Right atrium auricular region (tissue), 2 donors: ENCODE measurements around the gene ITGB5. TPM values are rescaled to one million over a fixed set of nuclear protein-coding genes. Genes with fewer than 3 reads are reported as not detected.
"Not testable (repeated sequence)": the region's sequence is repeated elsewhere in the genome, so short reads cannot be mapped to it uniquely, and the experiment has no call there.

ENCODE experiments used
- DNase-seq: peaks from one replicate; pipeline ENCODE4 v3.0.0-alpha.2; 2019; ENCODE audit warnings: low spot score
- H3K27ac ChIP-seq, 2 donors: fragments of 200-600 bp; sonication (generic); 1 replicate in 1 of 2; 2 replicates in 1 of 2; pipeline ENCODE4 v1.5.1; 2016 to 2019
- H3K27me3 ChIP-seq, 2 donors: fragments of 200-600 bp; sonication (generic); one replicate each; pipeline versions ENCODE4 v1.5.1 to v1.6.0; 2017 to 2019
- H3K36me3 ChIP-seq: fragments of 200-600 bp; sonication (generic); one replicate; pipeline ENCODE4 v1.5.1; 2016
- H3K4me1 ChIP-seq, 2 donors: fragments of 200-600 bp; sonication (generic); one replicate each; pipeline versions ENCODE4 v1.5.1 to v1.6.0; 2017 to 2019
- H3K4me3 ChIP-seq, 2 donors: fragments of 200-600 bp; sonication (generic); 1 replicate in 1 of 2; 2 replicates in 1 of 2; pipeline ENCODE4 v1.5.1; 2017 to 2019; ENCODE audit warnings: mild to moderate bottlenecking in 1 of 2, moderate library complexity in 1 of 2
- H3K9me3 ChIP-seq, 2 donors: fragments of 200-600 bp; sonication (generic); one replicate each; pipeline ENCODE4 v1.5.1; 2019
- CTCF ChIP-seq, 2 donors: fragments of 200-600 bp; sonication (generic); IDR thresholded peaks; one replicate each; pipeline ENCODE4 v1.5.1; 2019; ENCODE audit warnings: antibody characterized with exemption in 2 of 2
- total RNA-seq, 2 donors: library from RNA; depleted of rRNA; stranded (reverse); fragments of >200 nt; gene quantifications; one replicate each; pipeline ENCODE4 v1.1.0, GENCODE V29; 2016

Gene ITGB5
- total RNA-seq, 2 donors from 2014 or later, result 84.0 to 182 TPM

DNA sequence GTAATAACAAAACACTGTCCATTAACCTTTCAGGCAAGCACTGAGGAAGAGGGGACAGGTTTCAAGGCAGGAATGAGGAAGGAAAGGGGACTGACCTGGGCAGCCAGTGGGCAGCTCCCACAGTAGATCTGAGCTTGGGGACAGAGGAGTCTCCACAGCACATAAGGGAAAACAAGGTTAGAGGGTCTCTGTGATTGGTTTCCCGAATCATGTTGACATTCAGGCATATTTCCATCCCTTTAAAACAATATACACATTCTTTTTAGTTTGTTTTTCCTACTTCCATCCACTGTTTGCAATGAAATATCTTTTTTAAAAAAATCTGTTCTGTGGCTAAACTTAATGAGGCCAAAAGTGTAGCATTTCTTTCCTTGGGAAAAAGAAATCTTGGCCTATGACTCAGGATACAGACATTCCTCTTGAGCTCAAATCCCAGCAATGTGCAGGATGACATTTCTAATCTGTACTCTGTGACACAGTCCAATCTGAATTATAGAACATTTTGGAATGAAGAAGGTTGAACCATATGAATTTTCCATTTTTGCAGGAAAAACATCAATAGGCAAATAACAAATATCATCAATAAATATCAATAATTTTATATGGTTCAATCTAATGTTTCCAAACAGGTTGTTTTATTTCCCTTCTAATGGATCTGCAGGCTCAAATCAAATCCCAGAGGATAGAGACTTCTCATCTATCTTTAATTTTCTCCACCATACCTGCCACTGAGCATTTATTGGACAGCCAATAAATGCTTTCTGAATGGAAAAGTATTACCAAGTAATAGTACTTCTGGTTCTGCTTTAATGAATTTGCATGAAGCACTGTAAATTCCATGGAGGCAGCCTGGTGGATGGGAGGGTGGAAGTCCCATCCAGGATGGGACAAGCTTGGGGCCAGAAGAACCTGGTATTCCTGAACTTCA is 54.1 kb downstream of the ITGB5 start:
- no peak overlapping the region for H3K4me3 ChIP-seq
- no peaks in the 10 kb centered on the region for H3K27me3 ChIP-seq
- H3K36me3 ChIP-seq, result no peaks in the 10 kb centered on the region
- no peak for DNase-seq
- H3K27ac ChIP-seq, result peak overlapping the region; percentile 79 to 83
- no peak for TF ChIP-seq CTCF (IDR thresholded peaks at IDR 0.05)
- H3K9me3 ChIP-seq, result no peaks in the 10 kb centered on the region
- peaks cover 0 to 88% of the 10 kb centered on the region in 2 donors for H3K4me1 ChIP-seq

GRCh38 chr3:124831628-124832199 is 55.5 kb downstream of the ITGB5 start:
- DNase-seq, result peak; percentile 54
- Histone ChIP-seq H3K4me1 (peaks cover 0 to 86% of the 10 kb centered on the region in 2 donors), H3K4me3 (no peak overlapping the region), H3K27me3 (no peaks in the 10 kb centered on the region), H3K36me3 (peaks cover 1% of the 10 kb centered on the region), H3K9me3 (no peaks in the 10 kb centered on the region), H3K27ac (peak overlapping the region; percentile 66 to 83)
- TF ChIP-seq CTCF (IDR thresholded peaks at IDR 0.05), result no peak

DNA sequence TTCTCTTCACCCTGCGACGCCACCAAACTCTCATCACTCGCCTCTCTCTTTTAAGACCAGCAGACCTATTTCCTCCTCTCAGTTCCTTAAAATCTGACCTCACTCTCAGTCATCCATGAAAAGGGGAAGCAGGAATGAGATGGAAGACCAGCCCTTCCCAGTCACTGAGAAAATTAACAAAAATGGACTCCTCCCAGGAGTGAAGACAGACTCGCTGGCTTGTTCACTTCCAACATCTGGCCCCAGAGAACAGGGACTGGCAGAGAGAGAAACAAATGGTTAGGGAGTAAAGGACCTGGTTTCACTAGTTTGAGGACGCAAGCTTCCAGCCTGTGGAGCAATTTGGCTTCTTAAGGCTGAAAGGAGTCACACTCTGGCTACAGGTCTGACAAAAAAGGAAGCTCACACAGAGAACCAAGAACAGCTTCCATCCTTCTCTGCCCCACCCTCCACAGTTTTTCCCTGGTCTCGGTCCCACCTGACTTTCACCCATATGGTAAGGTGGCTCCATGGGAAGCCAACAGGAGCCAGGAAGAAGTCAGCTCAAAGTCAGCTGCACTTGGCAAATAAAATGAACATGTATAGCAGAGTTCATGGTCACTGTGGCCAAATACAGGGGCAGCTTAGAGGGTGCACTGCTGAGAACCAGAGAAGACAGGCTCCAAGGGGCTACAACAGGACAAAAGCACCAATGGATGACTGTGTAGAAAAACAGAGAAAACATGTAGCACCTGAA is 57.2 kb downstream of the ITGB5 start:
- DNase-seq, result peak; percentile 72
- no peak overlapping the region for H3K4me3 ChIP-seq
- peaks cover 12% of the 10 kb centered on the region for H3K36me3 ChIP-seq
- H3K4me1 ChIP-seq, result peaks cover 0 to 72% of the 10 kb centered on the region in 2 donors
- H3K27ac ChIP-seq, result peak overlapping the region; percentile 66 to 83
- TF ChIP-seq CTCF (IDR thresholded peaks at IDR 0.05), result no peak
- H3K9me3 ChIP-seq, result no peaks in the 10 kb centered on the region
- H3K27me3 ChIP-seq, result no peaks in the 10 kb centered on the region

DNA sequence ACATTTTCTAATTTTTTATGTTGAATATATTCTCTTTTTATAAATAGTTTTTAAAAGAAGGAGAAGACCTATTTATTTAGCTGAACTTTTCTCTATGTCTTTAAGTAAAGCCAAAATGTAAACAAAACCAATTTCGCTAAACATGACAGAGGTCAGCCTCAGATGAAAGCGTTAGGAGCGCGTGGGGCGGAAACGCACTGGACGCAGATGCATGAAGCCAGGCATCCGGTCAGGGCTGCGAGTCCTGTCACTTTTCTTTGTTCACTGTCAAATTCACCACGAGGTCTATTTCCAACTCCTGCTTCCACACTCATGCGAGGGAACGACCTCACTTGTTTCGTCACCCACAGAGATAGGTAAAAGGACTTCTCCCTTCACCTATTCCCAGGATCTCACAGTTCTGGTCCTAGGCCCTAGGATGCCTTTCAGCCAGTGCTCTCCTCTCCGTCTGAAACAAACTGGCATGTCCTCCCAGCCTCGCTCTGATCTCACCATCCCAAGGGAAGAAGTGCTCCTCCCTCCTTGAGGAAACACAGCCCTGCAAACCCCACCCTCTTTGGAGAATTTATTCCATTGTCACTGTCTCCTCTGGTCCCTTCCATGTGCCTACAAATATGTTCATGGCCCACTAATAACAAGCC is 57.9 kb downstream of the ITGB5 start:
- TF ChIP-seq CTCF (IDR thresholded peaks at IDR 0.05), result no peak
- H3K4me1 ChIP-seq, result peaks cover 0 to 65% of the 10 kb centered on the region in 2 donors
- no peaks in the 10 kb centered on the region for H3K27me3 ChIP-seq
- peaks cover 12% of the 10 kb centered on the region for H3K36me3 ChIP-seq
- peak; percentile 80 for DNase-seq
- H3K4me3 ChIP-seq, result no peak overlapping the region
- no peaks in the 10 kb centered on the region for H3K9me3 ChIP-seq
- H3K27ac ChIP-seq, result peak overlapping the region; percentile 66 to 83

DNA sequence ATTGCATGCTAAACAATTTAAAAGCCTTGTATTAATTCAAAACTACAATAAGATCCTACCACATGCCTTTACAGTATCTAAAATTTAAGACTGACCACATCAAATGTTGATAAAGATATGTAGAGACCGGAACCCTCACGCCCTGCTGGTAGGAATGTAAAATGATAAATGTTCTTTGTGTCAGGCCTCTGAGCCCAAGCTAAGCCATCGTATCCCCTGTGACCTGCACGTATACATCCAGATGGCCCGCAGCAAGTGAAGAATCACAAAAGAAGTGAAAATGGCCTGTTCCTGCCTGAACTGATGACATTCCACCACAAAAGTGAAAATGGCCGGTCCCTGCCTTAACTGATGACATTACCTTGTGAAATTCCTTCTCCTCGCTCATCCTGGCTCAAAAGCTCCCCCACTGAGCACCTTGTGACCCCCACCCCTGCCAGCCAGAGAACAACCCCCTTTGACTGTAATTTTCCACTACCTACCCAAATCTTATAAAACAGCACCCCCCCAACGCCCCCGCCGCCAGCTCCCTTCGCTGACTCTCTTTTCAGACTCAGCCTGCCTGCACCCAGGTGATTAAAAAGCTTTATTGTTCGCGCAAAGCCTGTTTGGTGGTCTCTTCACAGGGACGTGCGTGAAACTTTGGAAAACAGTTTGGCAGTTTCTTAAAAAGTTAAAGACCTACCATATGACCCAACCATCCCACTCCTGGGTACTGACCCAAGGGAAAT is 59.5 kb downstream of the ITGB5 start:
- not testable (repeated sequence) for DNase-seq, H3K9me3 ChIP-seq, H3K27me3 ChIP-seq, H3K4me3 ChIP-seq
- Histone ChIP-seq H3K4me1 (peaks cover 0 to 50% of the 10 kb centered on the region in 2 donors), H3K36me3 (peaks cover 12% of the 10 kb centered on the region), H3K27ac (peak overlapping the region in 1 of 2 donors; percentile 11)
- peak in 1 of 2 donors; percentile 27 for TF ChIP-seq CTCF (IDR thresholded peaks at IDR 0.05)
